ENCODE data around the gene FRAS1. TPM values are rescaled to one million over a fixed set of nuclear protein-coding genes. Genes with fewer than 3 reads are reported as not detected.
"Not testable (repeated sequence)": the region's sequence is repeated elsewhere in the genome, so short reads cannot be mapped to it uniquely, and the experiment has no call there.

FRAS1 gene
- total and polyA plus RNA-seq, 2 of the 8 experiments (the other 6 are each of a cell fraction or from before 2014, with no cell fraction given), result 38.5 to 109 TPM

DNA sequence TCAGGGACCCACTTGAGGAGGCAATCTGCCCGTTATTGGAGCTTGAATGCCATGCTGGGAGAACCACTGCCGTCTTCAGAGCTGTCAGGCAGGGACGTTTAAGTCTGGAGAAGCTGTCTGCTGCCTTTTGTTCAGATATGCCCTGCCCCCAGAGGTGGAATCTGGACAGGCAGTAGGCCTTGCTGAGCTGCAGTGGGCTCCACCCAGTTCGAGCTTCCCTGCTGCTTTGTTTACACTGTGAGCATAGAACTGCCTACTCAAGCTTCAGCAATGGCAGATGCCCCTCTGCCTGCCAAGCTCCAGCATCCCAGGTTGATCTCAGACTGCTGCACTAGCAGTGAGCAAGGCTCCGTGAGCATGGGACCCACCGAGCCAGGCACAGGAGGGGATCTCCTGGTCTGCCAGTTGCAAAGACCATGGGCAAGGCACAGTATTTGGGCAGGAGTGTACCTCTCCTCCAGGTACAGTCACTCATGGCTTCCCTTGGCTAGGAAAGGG is 68.8 kb downstream of the FRAS1 start:
- POLR2A ChIA-PET (ENCODE audit: partially characterized antibody); H2BK12ac ChIP-seq (ENCODE audit: low read depth, low read length); H3K4ac ChIP-seq (replicated peaks; ENCODE audit: insufficient read length, low read depth, low read length); H3K14ac ChIP-seq (ENCODE audit: insufficient read length); H3K79me1 ChIP-seq (ENCODE audit: low read depth, low read length); H4K91ac ChIP-seq (replicated peaks; ENCODE audit: insufficient read length, low read length); H3K23ac ChIP-seq (ENCODE audit: insufficient read length); H3K36me3 ChIP-seq (ENCODE audit: control insufficient read depth in 2 of 4, insufficient read depth in 4 of 4, low read length in 3 of 4); H2BK20ac ChIP-seq (ENCODE audit: low read length); H4K5ac ChIP-seq (ENCODE audit: insufficient read length, low read depth, low read length); DNase-seq (ENCODE audit: low read depth in 1 of 2, low spot score in 2 of 2); H3K18ac ChIP-seq (ENCODE audit: extremely low read depth, low read length); H2BK15ac ChIP-seq (ENCODE audit: low read length); H3K4me3 ChIP-seq (ENCODE audit: extremely low read depth in 1 of 4, insufficient read depth in 2 of 4, low read depth in 3 of 4, low read length in 4 of 4); H3K27ac ChIP-seq (ENCODE audit: low read depth, low read length); H2AK5ac ChIP-seq (ENCODE audit: low read depth, low read length); FAIRE-seq; H2AFZ ChIP-seq (ENCODE audit: low read length); H3K56ac ChIP-seq (replicated peaks; ENCODE audit: insufficient read length, low read depth, low read length); H3K4me1 ChIP-seq (replicated peaks in 1 of 4; ENCODE audit: control insufficient read depth in 3 of 4, insufficient read depth in 4 of 4, low read length in 3 of 4); H2BK120ac ChIP-seq (replicated peaks; ENCODE audit: low read depth, low read length); H3K27me3 ChIP-seq (replicated peaks in 1 of 4; ENCODE audit: control insufficient read depth in 3 of 4, extremely low read depth in 1 of 4, insufficient read depth in 3 of 4, low read length in 3 of 4); H4K8ac ChIP-seq (ENCODE audit: extremely low read depth, insufficient read depth, low read length); H3K23me2 ChIP-seq (ENCODE audit: low read depth, low read length); H4K20me1 ChIP-seq (replicated peaks in 1 of 2; ENCODE audit: control insufficient read depth in 1 of 2, insufficient read depth in 2 of 2, low read length in 2 of 2); H3K9ac ChIP-seq (replicated peaks in 1 of 4; ENCODE audit: extremely low read depth in 1 of 4, low read depth in 3 of 4, low read length in 3 of 4); H3K9me3 ChIP-seq (ENCODE audit: insufficient read depth in 2 of 2, low read depth in 1 of 2, low read length in 1 of 2): not testable (repeated sequence)
- peak overlapping the region in 1 of 2 experiments; percentile 25; a peak in 1 of 4 replicates for H3K4me2 ChIP-seq (ENCODE audit: insufficient read depth in 1 of 2, low read depth in 2 of 2, low read length in 2 of 2)
- 79% methylated on average over 6 of the region's 6 CpGs; no CpG with 5 or more reads in 1 of the 2 experiments for WGBS, 2 experiments (ENCODE audit: extremely low coverage in 1 of 2, insufficient coverage in 1 of 2, insufficient read length in 1 of 2, insufficient replicate concordance in 2 of 2, low coverage in 1 of 2, low lambda C conversion rate in 2 of 2, missing lambda C conversion rate in 1 of 2)
- peaks cover 9 to 84% of the 10 kb centered on the region in 2 experiments for H3K79me2 ChIP-seq (ENCODE audit: control insufficient read depth in 1 of 2, insufficient read depth in 2 of 2, low read length in 2 of 2)
- TF ChIP-seq, protein P1, sequence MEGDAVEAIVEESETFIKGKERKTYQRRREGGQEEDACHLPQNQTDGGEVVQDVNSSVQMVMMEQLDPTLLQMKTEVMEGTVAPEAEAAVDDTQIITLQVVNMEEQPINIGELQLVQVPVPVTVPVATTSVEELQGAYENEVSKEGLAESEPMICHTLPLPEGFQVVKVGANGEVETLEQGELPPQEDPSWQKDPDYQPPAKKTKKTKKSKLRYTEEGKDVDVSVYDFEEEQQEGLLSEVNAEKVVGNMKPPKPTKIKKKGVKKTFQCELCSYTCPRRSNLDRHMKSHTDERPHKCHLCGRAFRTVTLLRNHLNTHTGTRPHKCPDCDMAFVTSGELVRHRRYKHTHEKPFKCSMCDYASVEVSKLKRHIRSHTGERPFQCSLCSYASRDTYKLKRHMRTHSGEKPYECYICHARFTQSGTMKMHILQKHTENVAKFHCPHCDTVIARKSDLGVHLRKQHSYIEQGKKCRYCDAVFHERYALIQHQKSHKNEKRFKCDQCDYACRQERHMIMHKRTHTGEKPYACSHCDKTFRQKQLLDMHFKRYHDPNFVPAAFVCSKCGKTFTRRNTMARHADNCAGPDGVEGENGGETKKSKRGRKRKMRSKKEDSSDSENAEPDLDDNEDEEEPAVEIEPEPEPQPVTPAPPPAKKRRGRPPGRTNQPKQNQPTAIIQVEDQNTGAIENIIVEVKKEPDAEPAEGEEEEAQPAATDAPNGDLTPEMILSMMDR (IDR thresholded peaks at IDR 0.05; ENCODE audit: control extremely low read depth in 1 of 3, insufficient read depth in 1 of 3, low read depth in 1 of 3, low read length in 3 of 3), result peak in 2 of 3 experiments; percentile 2 to 6; a peak in 2 of 4 replicates
- 0 out of 2 replicates have a peak overlapping the region, but pooled peaks have one; percentile 26 for H2BK5ac ChIP-seq (ENCODE audit: low read depth, low read length)
- CTCF ChIA-PET (ENCODE audit: partially characterized antibody), result interaction anchor here (0.9 to 2.3 kb wide), 9 partner anchors 9 to 67 kb away, joined by 3 to 7 read pairs (median 3); no protein-coding TSS in a partner anchor

All from H1 (cell line).